ENCODE data around the gene MCU. TPM values are rescaled to one million over a fixed set of nuclear protein-coding genes. Genes with fewer than 3 reads are reported as not detected.

MCU gene
- total and polyA plus RNA-seq, 7 donors: 32.4 to 118 (median 66.1) TPM

- H3K4me3 ChIP-seq: no peak overlapping the region
- H3K4me1 ChIP-seq: no peaks in the 10 kb centered on the region
- H3K27me3 ChIP-seq (ENCODE audit: insufficient read depth in 3 of 3, low read length in 2 of 3): no peaks in the 10 kb centered on the region
- intact Hi-C loops (cut with DNase I): no loop called here
- no peak for DNase-seq
- H3K9me3 ChIP-seq: peaks cover 4% of the 10 kb centered on the region
- H3K27ac ChIP-seq: no peak overlapping the region
- WGBS, 3 donors: 93 to 100% (median 97%) methylated on average over 1 of the region's 1 CpG
- TF ChIP-seq CTCF (IDR thresholded peaks at IDR 0.05): no peak
- ATAC-seq: no peak
- H3K36me3 ChIP-seq (ENCODE audit: insufficient read depth in 1 of 2, low read depth in 1 of 2): no peaks in the 10 kb centered on the region
These were observed 80.1 kb downstream of the MCU start for GRCh38 chr10:72772031-72772430.

GRCh38 chr10:72779874-72780273 is 87.9 kb downstream of the MCU start:
- ATAC-seq (no peak), DNase-seq (no peak)
- Histone ChIP-seq H3K27me3 (ENCODE audit: insufficient read depth in 3 of 3, low read length in 2 of 3) (no peaks in the 10 kb centered on the region), H3K27ac (no peak overlapping the region), H3K4me1 (peaks cover 27% of the 10 kb centered on the region), H3K9me3 (no peaks in the 10 kb centered on the region), H3K4me3 (no peak overlapping the region), H3K36me3 (ENCODE audit: insufficient read depth in 1 of 2, low read depth in 1 of 2) (no peaks in the 10 kb centered on the region)
- WGBS, 3 donors: 98 to 99% (median 98%) methylated on average over 2 of the region's 2 CpGs
- intact Hi-C loops (cut with DNase I): loop anchor here in 1 of 2 donors (5.0 kb wide), 1 partner anchor 38 kb away; no protein-coding TSS in a partner anchor
- TF ChIP-seq CTCF (IDR thresholded peaks at IDR 0.05): no peak

GRCh38 chr10:72782649-72783330 is 90.8 kb downstream of the MCU start:
- 62 to 74% (median 71%) methylated on average over 5 of the region's 5 CpGs for WGBS, 3 donors
- H3K27me3 ChIP-seq (ENCODE audit: insufficient read depth in 3 of 3, low read length in 2 of 3): no peaks in the 10 kb centered on the region
- H3K4me3 ChIP-seq: no peak overlapping the region
- peaks cover 35% of the 10 kb centered on the region for H3K4me1 ChIP-seq
- H3K27ac ChIP-seq: no peak overlapping the region
- H3K9me3 ChIP-seq: no peaks in the 10 kb centered on the region
- DNase-seq: no peak
- no peak for TF ChIP-seq CTCF (IDR thresholded peaks at IDR 0.05)
- intact Hi-C loops (cut with DNase I): loop anchor here in 1 of 2 donors (5.0 kb wide), 1 partner anchor 40 kb away; no protein-coding TSS in a partner anchor
- ATAC-seq: peak in 1 of 4 donors; percentile 40
- no peaks in the 10 kb centered on the region for H3K36me3 ChIP-seq (ENCODE audit: insufficient read depth in 1 of 2, low read depth in 1 of 2)

GRCh38 chr10:72783410-72783833 is 91.5 kb downstream of the MCU start:
- no peak for TF ChIP-seq CTCF (IDR thresholded peaks at IDR 0.05)
- H3K36me3 ChIP-seq (ENCODE audit: insufficient read depth in 1 of 2, low read depth in 1 of 2): no peaks in the 10 kb centered on the region
- no peak for DNase-seq
- H3K27ac ChIP-seq: no peak overlapping the region
- no peaks in the 10 kb centered on the region for H3K9me3 ChIP-seq
- peak; percentile 66 to 81 (median 76) for ATAC-seq
- no peak overlapping the region for H3K4me3 ChIP-seq
- WGBS, 3 donors: 40 to 58% (median 53%) methylated on average over 1 of the region's 1 CpG
- intact Hi-C loops (cut with DNase I): loop anchor here in 1 of 2 donors (5.0 kb wide), 1 partner anchor 41 kb away; no protein-coding TSS in a partner anchor
- H3K27me3 ChIP-seq (ENCODE audit: insufficient read depth in 3 of 3, low read length in 2 of 3): no peaks in the 10 kb centered on the region
- peaks cover 35% of the 10 kb centered on the region for H3K4me1 ChIP-seq
